Measurements from ENCODE around the gene ICAM3. TPM values are rescaled to one million over a fixed set of nuclear protein-coding genes. Genes with fewer than 3 reads are reported as not detected.

Gene ICAM3
- total RNA-seq, 1 donor = 8.5 TPM

DNA sequence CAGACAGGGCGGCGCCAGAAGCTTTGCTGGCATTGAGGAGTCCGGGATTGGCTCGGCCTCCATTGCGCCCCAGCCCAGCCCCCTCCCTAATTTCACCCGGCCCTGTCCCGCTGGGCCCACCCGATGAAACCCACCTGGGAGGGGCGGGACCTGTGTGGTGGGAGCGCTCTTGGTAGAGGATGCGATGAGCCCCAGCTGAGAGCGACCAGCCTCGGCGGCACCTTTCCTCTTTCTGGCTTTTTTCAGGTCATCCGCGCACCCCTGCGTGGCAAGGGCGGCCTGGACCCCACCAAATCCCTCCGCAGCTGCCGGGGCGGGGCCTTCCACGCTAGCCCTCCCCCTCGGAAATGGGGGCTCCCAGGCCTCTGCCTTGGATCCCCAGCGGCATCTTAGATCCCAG lies 30.0 kb downstream of the ICAM3 start, which contains the start of gene ZGLP1:
Gene ZGLP1, minus strand, starts transcription at position 393 of the 400 bp plus-strand sequence.
- no peak within 1 kb of the TSS for H3K4me3 ChIP-seq (ENCODE audit: low read depth, low read length)
- no peak for TF ChIP-seq CTCF (IDR thresholded peaks at IDR 0.05; ENCODE audit: insufficient read depth, low read length)
- DNase-seq (ENCODE audit: low read depth) = no peak

DNA sequence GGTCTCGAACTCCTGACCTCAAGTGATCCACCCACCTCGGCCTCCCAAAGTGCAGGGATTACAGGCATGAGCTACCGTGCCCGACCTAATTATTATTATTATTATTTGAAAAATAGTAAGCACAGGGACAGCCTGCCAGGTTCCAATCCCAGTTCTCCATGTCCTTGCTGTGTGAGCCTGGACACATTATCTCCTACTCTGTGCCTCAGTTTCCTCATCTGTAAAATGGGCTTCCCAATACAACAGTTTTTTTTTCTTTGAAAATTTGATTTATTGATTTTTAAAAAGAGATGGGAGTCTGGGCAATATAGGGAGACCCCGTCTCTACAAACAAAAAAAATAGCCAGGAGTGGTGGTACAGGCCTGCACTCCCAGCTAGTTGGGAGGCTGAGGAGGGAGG lies 33.1 kb downstream of the ICAM3 start:
- H3K4me3 ChIP-seq (ENCODE audit: low read depth, low read length) = no peak overlapping the region
- no peak for DNase-seq (ENCODE audit: low read depth)
- no peak for TF ChIP-seq CTCF (IDR thresholded peaks at IDR 0.05; ENCODE audit: insufficient read depth, low read length)

DNA sequence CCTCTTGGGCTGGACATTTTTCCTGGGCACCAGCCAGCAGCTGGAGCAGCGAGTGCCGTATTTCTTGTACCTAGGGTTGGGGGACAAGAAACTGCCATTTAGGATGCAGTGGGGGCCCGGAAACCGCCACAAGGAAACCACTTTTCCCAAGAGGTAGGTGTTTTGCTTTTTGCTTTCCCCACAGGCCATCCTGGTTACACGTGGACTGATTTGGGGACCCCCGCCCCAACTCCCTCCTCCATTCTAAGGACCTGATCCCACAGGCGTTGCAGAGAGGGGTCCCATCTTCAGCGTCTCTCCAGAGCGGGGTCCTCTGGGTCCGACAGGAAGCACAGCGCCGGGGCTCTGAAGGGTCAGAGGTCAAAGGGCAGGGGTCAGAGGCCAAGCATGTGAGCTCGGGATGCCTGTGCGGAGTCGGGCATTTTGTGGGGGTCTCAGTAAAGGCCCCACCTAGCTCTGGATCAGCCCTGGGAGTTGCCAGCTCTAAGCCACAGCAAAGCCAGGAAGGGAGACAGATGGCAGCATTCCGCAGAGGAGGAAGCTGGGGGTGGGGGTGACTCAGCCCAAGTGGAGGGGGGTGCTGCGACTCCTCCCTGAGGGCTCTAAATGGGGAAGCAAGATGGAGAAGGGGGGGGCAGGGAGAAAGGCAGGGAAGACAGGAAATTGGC lies 34.2 kb downstream of the ICAM3 start:
- TF ChIP-seq CTCF (IDR thresholded peaks at IDR 0.05; ENCODE audit: insufficient read depth, low read length) = no peak
- no peak overlapping the region for H3K4me3 ChIP-seq (ENCODE audit: low read depth, low read length)
- DNase-seq (ENCODE audit: low read depth) = no peak

DNA sequence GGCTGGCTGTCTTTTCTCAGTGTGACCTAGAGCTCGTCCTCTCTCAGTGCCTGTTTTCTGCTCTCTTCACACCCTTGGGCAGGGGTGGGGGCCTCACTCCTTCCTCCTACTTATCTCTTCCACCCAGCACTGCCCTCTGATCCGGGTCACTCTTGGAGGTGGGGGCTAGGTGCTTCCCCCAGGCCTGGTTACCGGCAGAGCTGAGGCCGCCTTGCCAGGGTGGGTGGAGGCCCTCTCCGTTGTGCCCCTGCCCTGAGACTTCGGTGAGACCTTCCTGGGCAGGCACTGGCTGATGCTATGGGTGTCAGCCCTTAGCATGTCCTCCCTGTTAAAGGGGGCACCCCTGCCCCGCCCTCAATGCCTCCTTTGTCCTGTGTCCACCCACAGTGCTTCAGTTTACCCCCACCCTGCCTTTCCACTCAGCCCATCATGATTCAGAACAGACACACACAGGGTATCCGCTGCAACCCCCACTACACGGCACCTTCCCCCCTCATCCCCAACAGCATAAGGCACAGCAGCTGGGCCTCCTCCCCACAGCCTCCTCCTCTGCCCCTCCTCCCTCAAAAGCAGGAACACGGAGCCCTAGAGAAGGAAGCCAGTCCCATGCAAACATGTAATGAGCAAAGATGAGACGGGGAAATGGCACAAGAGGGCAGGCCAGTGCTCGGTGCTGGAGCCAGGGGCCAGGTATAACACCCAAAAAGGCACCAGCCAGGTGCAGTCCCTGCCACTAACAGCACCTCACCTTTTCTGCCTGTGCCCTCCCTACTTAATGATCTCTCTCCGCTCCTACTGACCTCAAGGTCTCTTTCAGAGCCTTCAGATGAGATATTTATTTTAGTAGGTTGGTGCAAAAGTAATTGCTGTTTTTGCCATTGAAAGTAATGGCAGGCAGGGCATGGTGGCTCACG lies 39.6 kb downstream of the ICAM3 start:
- DNase-seq (ENCODE audit: low read depth) = no peak
- no peak overlapping the region for H3K4me3 ChIP-seq (ENCODE audit: low read depth, low read length)
- no peak for TF ChIP-seq CTCF (IDR thresholded peaks at IDR 0.05; ENCODE audit: insufficient read depth, low read length)

GRCh38 chr19:10295847-10296591 lies 43.4 kb downstream of the ICAM3 start:
- H3K4me3 ChIP-seq (ENCODE audit: low read depth, low read length) = no peak overlapping the region
- no peak for TF ChIP-seq CTCF (IDR thresholded peaks at IDR 0.05; ENCODE audit: insufficient read depth, low read length)
- no peak for DNase-seq (ENCODE audit: low read depth)

DNA sequence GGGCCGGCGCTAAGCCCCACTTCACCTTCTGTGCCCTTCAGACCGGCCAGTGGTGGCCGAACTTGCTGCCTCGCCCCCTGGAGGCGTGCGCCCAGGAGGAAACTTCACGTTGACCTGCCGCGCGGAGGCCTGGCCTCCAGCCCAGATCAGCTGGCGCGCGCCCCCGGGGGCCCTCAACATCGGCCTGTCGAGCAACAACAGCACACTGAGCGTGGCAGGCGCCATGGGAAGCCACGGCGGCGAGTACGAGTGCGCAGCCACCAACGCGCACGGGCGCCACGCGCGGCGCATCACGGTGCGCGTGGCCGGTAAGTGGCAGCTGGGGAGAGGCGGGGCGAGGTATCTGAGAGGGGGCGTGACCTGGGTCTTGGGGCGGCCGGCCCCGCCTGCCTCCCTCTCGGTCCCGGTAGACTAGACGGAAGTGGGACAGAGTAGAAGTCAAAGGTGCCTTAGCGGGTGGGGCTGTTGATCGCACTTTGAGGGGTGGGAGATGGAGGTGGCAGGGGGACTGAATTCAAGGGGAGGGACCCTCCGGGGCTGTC lies 44.0 kb downstream of the ICAM3 start:
- DNase-seq (ENCODE audit: low read depth) = no peak
- TF ChIP-seq CTCF (IDR thresholded peaks at IDR 0.05; ENCODE audit: insufficient read depth, low read length) = peak; percentile 15
- H3K4me3 ChIP-seq (ENCODE audit: low read depth, low read length) = no peak overlapping the region
